Astrocyte of the cerebellum (primary cell): ENCODE data around the gene MYLK2.

ENCODE experiments used
- DNase-seq: peaks from one replicate; pipeline ENCODE4 v3.0.0-alpha.2; 2011; ENCODE audit warnings: low read depth
- H3K4me3 ChIP-seq: 2 replicates; pipeline ENCODE4 v1.5.1; 2011; ENCODE audit warnings: mild to moderate bottlenecking, low read depth, low read length, moderate library complexity
- CTCF ChIP-seq: IDR thresholded peaks from 2 replicates; pipeline ENCODE4 v1.5.1; 2012; ENCODE audit warnings: low read length, low read depth, moderate library complexity, mild to moderate bottlenecking; ENCODE audit errors: missing control alignments
- in situ Hi-C: cut with HindIII; loops from 2 replicates; pipeline ENCODE4 v1.10.0; 2017; ENCODE audit warnings: low sequenced_read_pairs

Gene MYLK2

GRCh38 chr20:31833931-31834521 lies 14.9 kb downstream of the MYLK2 start:
- no peak for DNase-seq
- no peak for TF ChIP-seq CTCF
- in situ Hi-C loops: no loop called here
- no peak overlapping the region for H3K4me3 ChIP-seq

- no peak for TF ChIP-seq CTCF
- DNase-seq: no peak
- in situ Hi-C loops: no loop called here
- H3K4me3 ChIP-seq: no peak overlapping the region
These were observed 16.4 kb downstream of the MYLK2 start for GRCh38 chr20:31835554-31835953.

- no peak for TF ChIP-seq CTCF
- in situ Hi-C loops: no loop called here
- no peak overlapping the region for H3K4me3 ChIP-seq
- peak; percentile 90 for DNase-seq
These were observed 17.1 kb downstream of the MYLK2 start for GRCh38 chr20:31835977-31836852.

- TF ChIP-seq CTCF: no peak
- in situ Hi-C loops: no loop called here
- no peak for DNase-seq
- H3K4me3 ChIP-seq: no peak overlapping the region
These were observed 17.9 kb downstream of the MYLK2 start for GRCh38 chr20:31836853-31837608.

- no peak for DNase-seq
- H3K4me3 ChIP-seq: no peak overlapping the region
- in situ Hi-C loops: no loop called here
- no peak for TF ChIP-seq CTCF
These were observed 18.8 kb downstream of the MYLK2 start for GRCh38 chr20:31837896-31838397.

GRCh38 chr20:31838646-31839292 lies 19.6 kb downstream of the MYLK2 start:
- no peak overlapping the region for H3K4me3 ChIP-seq
- in situ Hi-C loops: no loop called here
- DNase-seq: no peak
- no peak for TF ChIP-seq CTCF
